ENCODE measurements around the gene CDK19. TPM values are rescaled to one million over a fixed set of nuclear protein-coding genes. Genes with fewer than 3 reads are reported as not detected.
A peak's percentile ranks its signal among the peaks of the same experiment; 100 is the strongest.
"Not testable (repeated sequence)": the region's sequence is repeated elsewhere in the genome, so short reads cannot be mapped to it uniquely, and the experiment has no call there.

The CDK19 gene
- total and polyA plus RNA-seq, 5 donors from 2014 or later = 1.4 to 16.5 (median 1.6) TPM

- ATAC-seq (ENCODE audit: low read depth in 2 of 2) (no peak), DNase-seq (no peak)
- Mint-ChIP-seq H3K27ac (no peak overlapping the region), H3K27me3 (peaks cover 10% of the 10 kb centered on the region), H3K4me1 (peaks cover 22 to 46% (median 29%) of the 10 kb centered on the region in 4 donors), H3K4me3 (peak overlapping the region in 1 of 4 donors; percentile 60), H3K36me3 (peaks cover 4% of the 10 kb centered on the region), H3K9me3 (peaks cover 0 to 2% (median 0%) of the 10 kb centered on the region in 7 donors)
- peaks cover 13% of the 10 kb centered on the region for H3K4me1 ChIP-seq (ENCODE audit: control insufficient read depth, insufficient read depth, low read length, poor library complexity, severe bottlenecking)
- no peaks in the 10 kb centered on the region for H3K9me3 ChIP-seq (ENCODE audit: control insufficient read depth in 2 of 2, low read length in 2 of 2)
- no peaks in the 10 kb centered on the region for H3K36me3 ChIP-seq (ENCODE audit: control insufficient read depth, insufficient read depth, low read length)
- no peak overlapping the region for H3K27ac ChIP-seq (ENCODE audit: insufficient read depth, low read length, poor library complexity, severe bottlenecking)
- H3K4me3 ChIP-seq (ENCODE audit: low read depth, low read length) = no peak overlapping the region
- no peaks in the 10 kb centered on the region for H3K27me3 ChIP-seq (ENCODE audit: control insufficient read depth, insufficient read depth, low read length)
Measured at GRCh38 chr6:110810896-110811586, 4.2 kb downstream of the CDK19 start.

DNA sequence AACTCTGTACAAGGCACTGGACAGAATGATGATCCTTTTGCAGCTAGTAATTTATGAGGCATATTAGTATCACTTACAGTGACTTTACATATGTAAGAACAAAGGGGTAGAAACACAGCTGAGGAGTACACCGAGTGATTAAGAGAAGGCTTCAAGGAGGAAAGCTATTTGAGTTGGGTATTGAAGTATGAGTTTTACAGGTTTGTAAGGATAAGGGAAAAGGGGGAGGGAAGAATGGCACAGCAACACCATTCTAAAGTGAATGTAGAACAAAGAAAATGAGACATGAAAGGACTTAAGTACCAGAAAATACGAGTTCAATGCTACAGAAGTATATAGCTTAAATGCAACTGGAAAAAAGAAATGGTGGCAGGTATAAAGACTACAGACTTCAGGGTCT is 5.5 kb downstream of the CDK19 start:
- Mint-ChIP-seq H3K4me3 (peak overlapping the region in 2 of 4 donors; percentile 22 to 30), H3K4me1 (peaks cover 29 to 43% (median 33%) of the 10 kb centered on the region in 4 donors), H3K36me3 (peaks cover 8% of the 10 kb centered on the region), H3K9me3 (peaks cover 0 to 2% (median 0%) of the 10 kb centered on the region in 7 donors), H3K27me3 (no peaks in the 10 kb centered on the region), H3K27ac (peak overlapping the region in 1 of 3 donors; percentile 8)
- no peak overlapping the region for H3K4me3 ChIP-seq (ENCODE audit: low read depth, low read length)
- no peaks in the 10 kb centered on the region for H3K36me3 ChIP-seq (ENCODE audit: control insufficient read depth, insufficient read depth, low read length)
- no peak overlapping the region for H3K27ac ChIP-seq (ENCODE audit: insufficient read depth, low read length, poor library complexity, severe bottlenecking)
- DNase-seq (no peak), ATAC-seq (ENCODE audit: low read depth in 2 of 2) (no peak)
- H3K4me1 ChIP-seq (ENCODE audit: control insufficient read depth, insufficient read depth, low read length, poor library complexity, severe bottlenecking) = peaks cover 11% of the 10 kb centered on the region
- H3K27me3 ChIP-seq (ENCODE audit: control insufficient read depth, insufficient read depth, low read length) = no peaks in the 10 kb centered on the region
- H3K9me3 ChIP-seq (ENCODE audit: control insufficient read depth in 2 of 2, low read length in 2 of 2) = no peaks in the 10 kb centered on the region

GRCh38 chr6:110802175-110802574 is 13.1 kb downstream of the CDK19 start:
- not testable (repeated sequence) for H3K9me3 Mint-ChIP-seq; ATAC-seq (ENCODE audit: low read depth in 2 of 2); H3K36me3 ChIP-seq (ENCODE audit: control insufficient read depth, insufficient read depth, low read length); H3K27ac ChIP-seq (ENCODE audit: insufficient read depth, low read length, poor library complexity, severe bottlenecking); H3K4me3 Mint-ChIP-seq; H3K27ac Mint-ChIP-seq; DNase-seq; H3K4me3 ChIP-seq (ENCODE audit: low read depth, low read length); H3K27me3 Mint-ChIP-seq; H3K4me1 ChIP-seq (ENCODE audit: control insufficient read depth, insufficient read depth, low read length, poor library complexity, severe bottlenecking); H3K9me3 ChIP-seq (ENCODE audit: control insufficient read depth in 2 of 2, low read length in 2 of 2); H3K27me3 ChIP-seq (ENCODE audit: control insufficient read depth, insufficient read depth, low read length)
- Mint-ChIP-seq H3K4me1 (peaks cover 17 to 39% (median 32%) of the 10 kb centered on the region in 4 donors), H3K36me3 (peaks cover 25% of the 10 kb centered on the region)

GRCh38 chr6:110800839-110801196 is 14.5 kb downstream of the CDK19 start:
- peak overlapping the region in 1 of 4 donors; percentile 13 for H3K4me3 Mint-ChIP-seq
- H3K27me3 ChIP-seq (ENCODE audit: control insufficient read depth, insufficient read depth, low read length) = no peaks in the 10 kb centered on the region
- no peaks in the 10 kb centered on the region for H3K27me3 Mint-ChIP-seq
- H3K9me3 ChIP-seq (ENCODE audit: control insufficient read depth in 2 of 2, low read length in 2 of 2) = no peaks in the 10 kb centered on the region
- no peak overlapping the region for H3K27ac ChIP-seq (ENCODE audit: insufficient read depth, low read length, poor library complexity, severe bottlenecking)
- H3K4me1 ChIP-seq (ENCODE audit: control insufficient read depth, insufficient read depth, low read length, poor library complexity, severe bottlenecking) = no peaks in the 10 kb centered on the region
- H3K36me3 Mint-ChIP-seq = peaks cover 25% of the 10 kb centered on the region
- H3K27ac Mint-ChIP-seq = peak overlapping the region in 2 of 3 donors; percentile 6 to 32
- peaks cover 14 to 36% (median 27%) of the 10 kb centered on the region in 4 donors for H3K4me1 Mint-ChIP-seq
- H3K36me3 ChIP-seq (ENCODE audit: control insufficient read depth, insufficient read depth, low read length) = no peaks in the 10 kb centered on the region
- DNase-seq (no peak), ATAC-seq (ENCODE audit: low read depth in 2 of 2) (no peak)
- H3K9me3 Mint-ChIP-seq = peaks cover 0 to 6% (median 2%) of the 10 kb centered on the region in 7 donors
- H3K4me3 ChIP-seq (ENCODE audit: low read depth, low read length) = no peak overlapping the region

- Histone ChIP-seq H3K9me3 (ENCODE audit: control insufficient read depth in 2 of 2, low read length in 2 of 2) (no peaks in the 10 kb centered on the region), H3K4me1 (ENCODE audit: control insufficient read depth, insufficient read depth, low read length, poor library complexity, severe bottlenecking) (no peaks in the 10 kb centered on the region), H3K27ac (ENCODE audit: insufficient read depth, low read length, poor library complexity, severe bottlenecking) (no peak overlapping the region), H3K4me3 (ENCODE audit: low read depth, low read length) (no peak overlapping the region), H3K27me3 (ENCODE audit: control insufficient read depth, insufficient read depth, low read length) (no peaks in the 10 kb centered on the region), H3K36me3 (ENCODE audit: control insufficient read depth, insufficient read depth, low read length) (no peaks in the 10 kb centered on the region)
- peak overlapping the region in 1 of 4 donors; percentile 13 for H3K4me3 Mint-ChIP-seq
- peak overlapping the region in 2 of 3 donors; percentile 6 to 32 for H3K27ac Mint-ChIP-seq
- peaks cover 12 to 34% (median 29%) of the 10 kb centered on the region in 4 donors for H3K4me1 Mint-ChIP-seq
- ATAC-seq (ENCODE audit: low read depth in 2 of 2) (no peak), DNase-seq (no peak)
- H3K36me3 Mint-ChIP-seq = peaks cover 25% of the 10 kb centered on the region
- no peaks in the 10 kb centered on the region for H3K27me3 Mint-ChIP-seq
- H3K9me3 Mint-ChIP-seq = peaks cover 0 to 6% (median 2%) of the 10 kb centered on the region in 7 donors
Measured at GRCh38 chr6:110800196-110800838, 15.0 kb downstream of the CDK19 start.

GRCh38 chr6:110799655-110800054 is 15.6 kb downstream of the CDK19 start:
- H3K4me3 Mint-ChIP-seq = no peak overlapping the region
- H3K27ac Mint-ChIP-seq = no peak overlapping the region
- peaks cover 7 to 32% (median 24%) of the 10 kb centered on the region in 4 donors for H3K4me1 Mint-ChIP-seq
- Histone ChIP-seq H3K27ac (ENCODE audit: insufficient read depth, low read length, poor library complexity, severe bottlenecking) (no peak overlapping the region), H3K4me1 (ENCODE audit: control insufficient read depth, insufficient read depth, low read length, poor library complexity, severe bottlenecking) (no peaks in the 10 kb centered on the region), H3K36me3 (ENCODE audit: control insufficient read depth, insufficient read depth, low read length) (no peaks in the 10 kb centered on the region), H3K4me3 (ENCODE audit: low read depth, low read length) (no peak overlapping the region), H3K9me3 (ENCODE audit: control insufficient read depth in 2 of 2, low read length in 2 of 2) (no peaks in the 10 kb centered on the region), H3K27me3 (ENCODE audit: control insufficient read depth, insufficient read depth, low read length) (no peaks in the 10 kb centered on the region)
- peaks cover 0 to 6% (median 2%) of the 10 kb centered on the region in 7 donors for H3K9me3 Mint-ChIP-seq
- ATAC-seq (ENCODE audit: low read depth in 2 of 2) (no peak), DNase-seq (no peak)
- peaks cover 21% of the 10 kb centered on the region for H3K36me3 Mint-ChIP-seq
- H3K27me3 Mint-ChIP-seq = no peaks in the 10 kb centered on the region

- Mint-ChIP-seq H3K4me1 (peaks cover 7 to 32% (median 24%) of the 10 kb centered on the region in 4 donors), H3K27me3 (no peaks in the 10 kb centered on the region), H3K4me3 (no peak overlapping the region), H3K9me3 (peaks cover 0 to 6% (median 2%) of the 10 kb centered on the region in 7 donors), H3K36me3 (peaks cover 21% of the 10 kb centered on the region), H3K27ac (peak overlapping the region in 1 of 3 donors; percentile 35)
- Histone ChIP-seq H3K27me3 (ENCODE audit: control insufficient read depth, insufficient read depth, low read length) (no peaks in the 10 kb centered on the region), H3K27ac (ENCODE audit: insufficient read depth, low read length, poor library complexity, severe bottlenecking) (no peak overlapping the region), H3K36me3 (ENCODE audit: control insufficient read depth, insufficient read depth, low read length) (no peaks in the 10 kb centered on the region), H3K9me3 (ENCODE audit: control insufficient read depth in 2 of 2, low read length in 2 of 2) (no peaks in the 10 kb centered on the region), H3K4me1 (ENCODE audit: control insufficient read depth, insufficient read depth, low read length, poor library complexity, severe bottlenecking) (no peaks in the 10 kb centered on the region), H3K4me3 (ENCODE audit: low read depth, low read length) (no peak overlapping the region)
- ATAC-seq (ENCODE audit: low read depth in 2 of 2) (no peak), DNase-seq (no peak)
Measured at GRCh38 chr6:110799189-110799588, 16.1 kb downstream of the CDK19 start.
